BE2C (cell line): ENCODE measurements around the gene SH3D19.

Experiments used
- DNase-seq: peaks from one replicate; pipeline ENCODE4 v3.0.0-alpha.2; 2020
- H3K27me3 ChIP-seq: fragments of 250-450 bp; sonication (Bioruptor Pico); 2 replicates; pipeline ENCODE4 v1.5.1; 2020; ENCODE audit warnings: mild to moderate bottlenecking
- H3K36me3 ChIP-seq: fragments of 250-450 bp; sonication (Bioruptor Pico); 2 replicates; pipeline ENCODE4 v1.5.1; 2020; ENCODE audit warnings: mild to moderate bottlenecking
- H3K4me1 ChIP-seq: fragments of 250-450 bp; sonication (Bioruptor Pico); 2 replicates; pipeline ENCODE4 v1.5.1; 2020
- H3K4me3 ChIP-seq: 2 replicates; pipeline ENCODE4 v1.5.1; 2011; ENCODE audit warnings: low read depth, low read length
- H3K9me3 ChIP-seq: fragments of 250-450 bp; sonication (Bioruptor Pico); 2 replicates; pipeline ENCODE4 v1.5.1; 2020
- TF ChIP-seq, protein P1 (sequence below): IDR thresholded peaks from 2 replicates; pipeline ENCODE4 v1.5.1; 2012; ENCODE audit warnings: mild to moderate bottlenecking, low read depth, low read length

SH3D19 gene

DNA sequence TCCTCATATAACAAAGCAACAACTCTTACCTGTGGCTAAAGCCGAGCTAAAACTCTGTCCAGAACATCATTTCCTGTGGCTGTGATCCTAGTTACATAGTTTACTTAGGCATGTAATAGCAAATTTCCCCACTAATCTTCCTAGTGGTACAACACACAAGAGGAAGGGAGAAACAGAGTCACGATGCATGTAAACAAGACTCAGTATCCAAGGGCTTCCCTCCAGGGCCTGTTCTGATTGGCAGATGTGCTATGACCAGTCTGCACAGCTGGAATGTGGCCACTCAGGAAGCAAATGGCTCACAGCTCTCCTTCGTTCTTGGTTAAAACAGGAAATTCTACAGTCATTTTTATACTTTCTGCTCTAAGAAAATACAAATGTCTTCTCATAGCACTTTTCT, 97.7 kb downstream of the SH3D19 start:
- Histone ChIP-seq H3K4me3 (no peak overlapping the region), H3K9me3 (no peaks in the 10 kb centered on the region), H3K27me3 (no peaks in the 10 kb centered on the region), H3K36me3 (no peaks in the 10 kb centered on the region), H3K4me1 (no peaks in the 10 kb centered on the region)
- TF ChIP-seq, protein P1, sequence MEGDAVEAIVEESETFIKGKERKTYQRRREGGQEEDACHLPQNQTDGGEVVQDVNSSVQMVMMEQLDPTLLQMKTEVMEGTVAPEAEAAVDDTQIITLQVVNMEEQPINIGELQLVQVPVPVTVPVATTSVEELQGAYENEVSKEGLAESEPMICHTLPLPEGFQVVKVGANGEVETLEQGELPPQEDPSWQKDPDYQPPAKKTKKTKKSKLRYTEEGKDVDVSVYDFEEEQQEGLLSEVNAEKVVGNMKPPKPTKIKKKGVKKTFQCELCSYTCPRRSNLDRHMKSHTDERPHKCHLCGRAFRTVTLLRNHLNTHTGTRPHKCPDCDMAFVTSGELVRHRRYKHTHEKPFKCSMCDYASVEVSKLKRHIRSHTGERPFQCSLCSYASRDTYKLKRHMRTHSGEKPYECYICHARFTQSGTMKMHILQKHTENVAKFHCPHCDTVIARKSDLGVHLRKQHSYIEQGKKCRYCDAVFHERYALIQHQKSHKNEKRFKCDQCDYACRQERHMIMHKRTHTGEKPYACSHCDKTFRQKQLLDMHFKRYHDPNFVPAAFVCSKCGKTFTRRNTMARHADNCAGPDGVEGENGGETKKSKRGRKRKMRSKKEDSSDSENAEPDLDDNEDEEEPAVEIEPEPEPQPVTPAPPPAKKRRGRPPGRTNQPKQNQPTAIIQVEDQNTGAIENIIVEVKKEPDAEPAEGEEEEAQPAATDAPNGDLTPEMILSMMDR: no peak
- DNase-seq: no peak

DNA sequence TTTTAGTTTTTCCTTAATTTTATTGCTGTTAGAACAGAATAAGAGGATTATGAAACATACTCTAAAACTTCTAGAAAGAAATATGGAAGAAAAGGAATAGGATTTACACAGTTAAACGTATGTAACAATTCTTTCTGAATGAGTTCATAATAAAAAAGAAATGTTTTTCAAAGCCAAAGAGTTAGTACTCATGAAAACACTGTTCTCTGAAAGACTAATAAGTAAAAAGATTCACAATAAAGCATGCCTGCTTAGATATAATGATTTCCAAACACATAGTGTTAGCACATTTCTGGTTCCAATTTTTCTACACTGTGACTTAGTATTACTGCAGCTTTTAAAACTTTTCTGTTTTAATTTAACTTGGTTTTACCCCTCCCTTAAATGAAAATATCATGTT, 98.2 kb downstream of the SH3D19 start:
- H3K4me1 ChIP-seq: no peaks in the 10 kb centered on the region
- no peaks in the 10 kb centered on the region for H3K9me3 ChIP-seq
- H3K4me3 ChIP-seq: no peak overlapping the region
- TF ChIP-seq, protein P1: no peak
- no peaks in the 10 kb centered on the region for H3K27me3 ChIP-seq
- no peaks in the 10 kb centered on the region for H3K36me3 ChIP-seq
- DNase-seq: no peak

DNA sequence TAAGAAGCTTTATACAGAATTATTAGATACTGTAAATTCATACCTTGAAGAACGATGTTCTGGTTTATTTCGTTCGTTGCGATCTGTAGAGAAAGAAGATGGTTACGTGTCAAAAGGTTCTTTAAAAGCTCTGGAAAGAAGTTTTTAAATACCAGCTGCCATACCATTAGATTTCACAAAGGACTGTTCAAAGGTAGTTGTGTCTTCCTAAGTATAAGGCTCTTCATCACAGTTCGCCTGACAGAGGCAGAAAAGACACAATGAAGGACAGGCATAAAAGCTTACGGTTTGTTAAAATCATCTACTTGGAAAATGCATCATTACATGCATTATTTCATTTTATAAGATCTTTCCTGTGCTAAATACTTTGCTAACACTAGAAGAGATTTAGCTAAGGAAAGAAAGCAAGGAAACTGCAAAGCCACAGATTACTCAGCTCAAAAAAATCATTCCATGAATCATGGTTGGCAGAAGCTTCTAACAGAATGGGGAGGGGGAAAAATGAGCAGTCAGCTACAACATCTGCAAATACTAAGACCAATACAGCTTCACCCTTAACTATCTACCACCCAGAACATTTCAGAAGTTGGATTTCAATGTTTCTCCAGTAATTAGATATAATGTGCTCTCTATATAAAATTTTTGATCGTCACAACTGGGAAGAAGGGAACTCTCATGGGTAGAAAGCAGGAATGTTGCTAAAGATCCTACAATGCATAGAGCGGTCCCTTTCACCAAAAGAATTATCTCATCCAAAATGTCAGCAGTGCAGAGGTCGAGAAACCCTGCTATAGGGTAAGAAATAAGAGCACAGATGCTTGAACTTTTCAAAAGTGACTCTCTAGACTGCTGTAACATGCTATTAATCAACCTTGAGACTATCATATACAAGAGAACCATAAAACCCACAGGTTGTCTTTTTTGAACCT, 99.1 kb downstream of the SH3D19 start:
- Histone ChIP-seq H3K36me3 (no peaks in the 10 kb centered on the region), H3K9me3 (no peaks in the 10 kb centered on the region), H3K4me3 (no peak overlapping the region), H3K4me1 (no peaks in the 10 kb centered on the region), H3K27me3 (no peaks in the 10 kb centered on the region)
- TF ChIP-seq, protein P1: no peak
- DNase-seq: no peak

DNA sequence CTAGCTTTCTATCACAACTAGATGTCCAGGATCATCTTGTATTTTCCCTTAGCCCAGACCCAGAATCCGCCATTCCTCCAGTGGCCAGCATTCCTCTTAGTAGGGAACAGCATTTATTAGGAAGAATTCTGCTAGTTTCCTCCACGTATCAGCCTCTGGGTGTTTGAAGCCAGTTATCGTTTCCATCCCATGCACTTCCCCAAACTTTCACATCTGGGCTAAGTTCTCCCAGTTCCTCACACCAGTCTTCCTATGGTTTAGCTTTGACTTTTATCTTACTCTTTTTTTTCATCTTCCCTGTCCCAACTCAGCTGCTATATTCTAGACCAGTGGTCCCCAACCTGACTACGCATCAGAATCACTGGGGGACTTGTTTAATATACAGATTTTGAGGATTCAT, 101.9 kb downstream of the SH3D19 start:
- no peaks in the 10 kb centered on the region for H3K4me1 ChIP-seq
- no peak overlapping the region for H3K4me3 ChIP-seq
- TF ChIP-seq, protein P1: no peak
- no peaks in the 10 kb centered on the region for H3K9me3 ChIP-seq
- no peak for DNase-seq
- no peaks in the 10 kb centered on the region for H3K27me3 ChIP-seq
- H3K36me3 ChIP-seq: no peaks in the 10 kb centered on the region

DNA sequence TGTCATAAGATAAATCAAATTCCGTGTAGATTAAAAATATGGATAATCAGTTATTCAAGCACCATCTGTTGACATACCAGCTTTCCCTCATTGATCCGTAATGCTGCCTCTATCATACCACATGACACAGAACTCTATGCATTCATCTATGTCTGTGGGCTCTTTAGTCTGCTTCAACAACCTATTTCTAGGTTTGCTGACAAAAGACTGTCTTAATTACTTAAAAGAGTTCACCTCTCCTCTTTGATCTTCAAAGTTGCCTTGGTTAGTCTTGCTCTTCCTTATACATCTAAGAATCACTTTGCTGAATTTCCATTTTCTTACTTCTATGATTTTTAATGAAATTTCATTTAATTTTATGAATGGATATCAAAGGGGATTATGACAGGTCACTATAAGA, 105.5 kb downstream of the SH3D19 start:
- no peaks in the 10 kb centered on the region for H3K4me1 ChIP-seq
- no peak overlapping the region for H3K4me3 ChIP-seq
- no peak for DNase-seq
- no peaks in the 10 kb centered on the region for H3K36me3 ChIP-seq
- no peaks in the 10 kb centered on the region for H3K9me3 ChIP-seq
- TF ChIP-seq, protein P1: no peak
- H3K27me3 ChIP-seq: no peaks in the 10 kb centered on the region

DNA sequence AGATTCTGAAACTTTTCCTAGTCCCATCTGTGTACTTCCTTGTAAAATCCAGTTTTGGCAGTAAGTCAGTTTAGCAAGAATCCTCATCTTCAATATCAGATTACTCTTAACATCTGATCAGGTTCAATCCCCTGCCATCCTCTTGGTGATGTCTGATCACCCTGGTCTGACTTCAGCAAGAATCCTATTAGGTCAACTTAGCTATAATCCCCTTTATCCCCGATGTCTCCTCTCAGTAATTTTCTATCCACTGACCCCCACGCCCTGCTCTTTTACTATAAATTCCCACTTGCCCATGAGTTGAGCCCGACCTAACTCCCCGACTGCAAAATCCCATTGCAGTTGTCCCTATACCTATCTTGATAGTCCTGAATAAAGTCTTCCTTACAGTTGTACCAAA, 106.3 kb downstream of the SH3D19 start:
- TF ChIP-seq, protein P1: no peak
- no peaks in the 10 kb centered on the region for H3K36me3 ChIP-seq
- H3K27me3 ChIP-seq: no peaks in the 10 kb centered on the region
- DNase-seq: no peak
- H3K4me1 ChIP-seq: no peaks in the 10 kb centered on the region
- no peak overlapping the region for H3K4me3 ChIP-seq
- H3K9me3 ChIP-seq: no peaks in the 10 kb centered on the region
